Endothelial cell of umbilical vein (primary cell): ENCODE results near the gene NRCAM. TPM values are rescaled to one million over a fixed set of nuclear protein-coding genes. Genes with fewer than 3 reads are reported as not detected.

ENCODE experiments used
- BruUV-seq: library from RNA; stranded (reverse); fragments of 400-500 nt; replicated peaks from 2 replicates; lab custom pipeline; 2021; lab: Mats Ljungman, UMichigan
- CTCF ChIA-PET: fragments of 300-600, 350-600 bp; sonication (Branson Sonifier 250); formaldehyde crosslinking; loops from one replicate; lab custom pipeline; 2021; ENCODE audit warnings: antibody characterized with exemption, inconsistent platforms; lab: Charles Lee
- POLR2A ChIA-PET: fragments of 300-600, 350-600 bp; sonication (Branson Sonifier 250); formaldehyde crosslinking; loops from one replicate; lab custom pipeline; 2021; ENCODE audit warnings: antibody characterized with exemption, inconsistent platforms; lab: Charles Lee
- DNase-seq: peaks from one replicate; pipeline ENCODE4 v3.0.0-alpha.2; 2011; ENCODE audit warnings: low read depth, low spot score
- FAIRE-seq: peaks from 2 replicates; lab custom pipeline; 2011; peaks lifted over from hg19 to GRCh38; lab: Jason Lieb, UNC
- H2AFZ ChIP-seq: 2 replicates; pipeline ENCODE4 v1.6.0; 2012; ENCODE audit warnings: low read depth, low read length, control low read depth, inconsistent platforms
- H3K27ac ChIP-seq: 2 replicates; pipeline ENCODE4 v1.5.1; 2011; ENCODE audit warnings: low read depth, mild to moderate bottlenecking, control low read depth, low read length, moderate library complexity; ENCODE audit not compliant: insufficient read depth
- H3K27me3 ChIP-seq, 2 experiments: 2 replicates each; pipeline versions ENCODE4 v1.6.0 to v1.6.1; 2011; ENCODE audit warnings: low read length in 2 of 2, mixed read lengths in 1 of 2; ENCODE audit not compliant: control insufficient read depth in 2 of 2, insufficient read depth in 2 of 2
- H3K36me3 ChIP-seq, 2 experiments: 2 replicates in 1 of 2; 3 replicates in 1 of 2; pipeline ENCODE4 v1.5.1; 2011; ENCODE audit warnings: low read length in 2 of 2, mild to moderate bottlenecking in 1 of 2, moderate library complexity in 1 of 2; ENCODE audit not compliant: control insufficient read depth in 2 of 2, insufficient read depth in 2 of 2; ENCODE audit errors: extremely low read depth in 1 of 2
- H3K4me1 ChIP-seq: 3 replicates; pipeline ENCODE4 v1.5.1; 2011; ENCODE audit warnings: mild to moderate bottlenecking, low read length; ENCODE audit not compliant: control insufficient read depth, insufficient read depth; ENCODE audit errors: extremely low read depth
- H3K4me2 ChIP-seq: 2 replicates; pipeline ENCODE4 v1.6.1; 2011; ENCODE audit warnings: low read length, control low read depth, mixed read lengths; ENCODE audit not compliant: insufficient read depth
- H3K4me3 ChIP-seq, 3 experiments: fragments of 200-600 bp in 1 of 3; sonication (generic), shearing (Covaris generic) in 1 of 3; replicated peaks in 1 of 3; 2 replicates each; pipeline ENCODE4 v1.5.1; 2011 to 2016; ENCODE audit warnings: control low read depth in 3 of 3, low read length in 3 of 3, mild to moderate bottlenecking in 2 of 3, inconsistent platforms in 1 of 3, low read depth in 1 of 3, moderate library complexity in 1 of 3; ENCODE audit not compliant: insufficient read depth in 1 of 3
- H3K79me2 ChIP-seq: 2 replicates; pipeline ENCODE4 v1.6.0; 2012; ENCODE audit warnings: low read length, inconsistent platforms; ENCODE audit not compliant: control insufficient read depth, insufficient read depth
- H3K9ac ChIP-seq: replicated peaks from 2 replicates; pipeline ENCODE3; 2011; ENCODE audit warnings: low read length, control low read depth; ENCODE audit not compliant: insufficient read depth; ENCODE audit errors: extremely low read depth
- H3K9me1 ChIP-seq: replicated peaks from 3 replicates; pipeline ENCODE4 v1.6.0; 2011; ENCODE audit warnings: mild to moderate bottlenecking, low read length; ENCODE audit not compliant: control insufficient read depth, insufficient read depth; ENCODE audit errors: extremely low read depth
- H3K9me3 ChIP-seq: replicated peaks from 2 replicates; pipeline ENCODE4 v1.5.1; 2012; ENCODE audit warnings: low read length, inconsistent platforms; ENCODE audit not compliant: control insufficient read depth, insufficient read depth
- H4K20me1 ChIP-seq: replicated peaks from 2 replicates; pipeline ENCODE3; 2011; ENCODE audit warnings: mild to moderate bottlenecking, low read length; ENCODE audit not compliant: control insufficient read depth, insufficient read depth; ENCODE audit errors: extremely low read depth
- CTCF ChIP-seq, 2 donors: IDR thresholded peaks; 1 replicate in 1 of 2; 2 replicates in 1 of 2; pipeline ENCODE4 v1.5.1; 2011; ENCODE audit warnings: low read length in 2 of 2, mild to moderate bottlenecking in 2 of 2, moderate library complexity in 2 of 2, control low read depth in 1 of 2, inconsistent platforms in 1 of 2, low read depth in 1 of 2; ENCODE audit not compliant: insufficient read depth in 1 of 2; ENCODE audit errors: extremely low read depth in 1 of 2
- EZH2 ChIP-seq: IDR thresholded peaks from 2 replicates; pipeline ENCODE4 v1.6.1; 2012; ENCODE audit warnings: borderline replicate concordance, low read depth, mild to moderate bottlenecking, moderate library complexity, low read length, inconsistent platforms; ENCODE audit not compliant: severe bottlenecking
- FOS ChIP-seq: IDR thresholded peaks from 2 replicates; pipeline ENCODE4 v1.6.1; 2011; ENCODE audit warnings: mild to moderate bottlenecking, low read length, moderate library complexity, borderline replicate concordance; ENCODE audit not compliant: insufficient read depth
- GATA2 ChIP-seq: IDR thresholded peaks from 2 replicates; pipeline ENCODE4 v1.7.0; 2011; ENCODE audit warnings: low read depth, mild to moderate bottlenecking, moderate library complexity, mixed read lengths, low read length; ENCODE audit not compliant: insufficient read length, insufficient read depth
- JUN ChIP-seq: IDR thresholded peaks from 2 replicates; pipeline ENCODE4 v1.6.1; 2011; ENCODE audit warnings: borderline replicate concordance, low read depth; ENCODE audit not compliant: insufficient read length, insufficient read depth
- MAX ChIP-seq: IDR thresholded peaks from 2 replicates; pipeline ENCODE4 v1.6.1; 2011; ENCODE audit not compliant: insufficient read depth, insufficient read length
- MYC ChIP-seq: IDR thresholded peaks from one replicate; pipeline ENCODE4 v1.6.1; 2011; ENCODE audit warnings: mild to moderate bottlenecking, low read depth, low read length
- POLR2A ChIP-seq: IDR thresholded peaks from 2 replicates; pipeline ENCODE4 v1.6.1; 2012; ENCODE audit warnings: low read depth, mild to moderate bottlenecking, control low read depth, low read length
- POLR2AphosphoS5 ChIP-seq: IDR thresholded peaks from 2 replicates; pipeline ENCODE4 v1.6.1; 2012; ENCODE audit warnings: low read depth, mild to moderate bottlenecking, control low read depth, low read length, moderate library complexity; ENCODE audit not compliant: insufficient read depth
- dilution Hi-C: fragments of 300-500 bp; cut with MboI; formaldehyde crosslinking; loops from one replicate; pipeline ENCODE4 v1.15.0; 2019; ENCODE audit warnings: low sequenced_read_pairs; ENCODE audit not compliant: extremely low pct_ligation_motif_present
- intact Hi-C: fragments of 100-400 bp; cut with micrococcal nuclease; formaldehyde crosslinking; loops from one replicate; pipeline ENCODE4 v1.10.0; 2022
- polyA plus RNA-seq, 4 experiments: library from polyadenylated mRNA; depleted of rRNA in 3 of 4; stranded (reverse) in 3 of 4; unstranded in 1 of 4; fragments of >200 nt; gene quantifications; 2 replicates each; pipeline versions ENCODE4 v1.2.1 to v1.2.3, GENCODE V29; 2011 to 2012; ENCODE audit warnings: missing spikeins in 1 of 4
- total RNA-seq: library from RNA; stranded (reverse); gene quantifications from 2 replicates; pipeline ENCODE4 v1.2.3, GENCODE V29; 2021

Gene NRCAM
- total and polyA plus RNA-seq, 2 donors (not counting 3 experiments of a cell fraction or from before 2014, with no cell fraction given) = 26.0 to 47.6 TPM

GRCh38 chr7:108109221-108109908 is 346.9 kb downstream of the NRCAM start:
- DNase-seq = peak; percentile 50
- Histone ChIP-seq H3K4me3 (no peak overlapping the region), H3K27ac (no peak overlapping the region), H3K4me1 (peaks cover 3% of the 10 kb centered on the region), H3K9me1 (no peaks in the 10 kb centered on the region), H3K4me2 (no peak overlapping the region), H3K79me2 (no peaks in the 10 kb centered on the region), H2AFZ (no peak overlapping the region), H4K20me1 (no peaks in the 10 kb centered on the region), H3K27me3 (no peaks in the 10 kb centered on the region), H3K36me3 (no peaks in the 10 kb centered on the region), H3K9ac (no peak overlapping the region), H3K9me3 (no peaks in the 10 kb centered on the region)
- peak; percentile 78 for FAIRE-seq
- POLR2A ChIA-PET = no interaction called here
- CTCF ChIA-PET = interaction anchor here (0.7 to 1.7 kb wide), 6 partner anchors 26 to 388 kb away, joined by 3 to 14 read pairs (median 3); partner anchors contain the start of gene NRCAM
- dilution Hi-C loops (no loop called here), intact Hi-C loops (loop anchor here (1.0 kb wide), 2 partner anchors 37 to 388 kb away; no protein-coding TSS in a partner anchor)
- TF ChIP-seq JUN (no peak), MAX (no peak), FOS (no peak), CTCF (IDR thresholded peaks at IDR 0.05; ENCODE audit: extremely low read depth in 1 of 2, insufficient read depth in 1 of 2, low read depth in 1 of 2, low read length in 2 of 2) (peak; percentile 44 to 48), POLR2AphosphoS5 (no peak), POLR2A (no peak), EZH2 (no peak), MYC (no peak), GATA2 (peak; percentile 31)
- BruUV-seq = no TSS peak
